GM23338 (cell line): Measurements from ENCODE around the gene SLC37A2. TPM values are rescaled to one million over a fixed set of nuclear protein-coding genes. Genes with fewer than 3 reads are reported as not detected.

Experiments used
- ATAC-seq: fragments of 200-7000 bp; cut with Tn5 transposase; 3 replicates; pipeline ENCODE4 v1.9.1; 2020
- DNase-seq: peaks from one replicate; pipeline ENCODE4 v3.0.0-alpha.2; 2015; ENCODE audit warnings: low spot score
- H2AFZ ChIP-seq: fragments of 200-600 bp; sonication (generic); 2 replicates; pipeline ENCODE4 v1.8.0; 2016; ENCODE audit warnings: antibody characterized with exemption, mild to moderate bottlenecking, moderate library complexity
- H3F3A ChIP-seq: fragments of 200-600 bp; sonication (generic); replicated peaks from 2 replicates; pipeline ENCODE4 v1.8.0; 2017; ENCODE audit warnings: antibody characterized with exemption, mixed run types, low read depth
- H3K27ac ChIP-seq: fragments of 200-600 bp; sonication (generic); 2 replicates; pipeline ENCODE4 v1.6.1; 2016; ENCODE audit warnings: low read depth
- H3K27me3 ChIP-seq: fragments of 200-600 bp; sonication (generic); 2 replicates; pipeline ENCODE4 v1.8.0; 2016; ENCODE audit warnings: mild to moderate bottlenecking, mixed run types, moderate library complexity; ENCODE audit not compliant: insufficient read depth
- H3K36me3 ChIP-seq: fragments of 200-600 bp; sonication (generic); 2 replicates; pipeline ENCODE4 v1.8.0; 2016; ENCODE audit warnings: mild to moderate bottlenecking; ENCODE audit not compliant: insufficient read depth
- H3K4me1 ChIP-seq: fragments of 200-600 bp; sonication (generic); 2 replicates; pipeline ENCODE4 v1.8.0; 2016; ENCODE audit warnings: mild to moderate bottlenecking, moderate library complexity; ENCODE audit not compliant: insufficient read depth
- H3K4me2 ChIP-seq: fragments of 200-600 bp; sonication (generic); 2 replicates; pipeline ENCODE4 v1.7.1; 2017; ENCODE audit warnings: mixed run types
- H3K4me3 ChIP-seq: fragments of 200-600 bp; sonication (generic); 2 replicates; pipeline ENCODE4 v1.6.1; 2016; ENCODE audit warnings: mixed run types
- H3K79me2 ChIP-seq: fragments of 200-600 bp; sonication (generic); replicated peaks from 2 replicates; pipeline ENCODE4 v1.8.0; 2017; ENCODE audit warnings: mild to moderate bottlenecking; ENCODE audit not compliant: insufficient read depth
- H3K9me2 ChIP-seq: fragments of 200-600 bp; sonication (generic); 2 replicates; pipeline ENCODE4 v1.8.0; 2017; ENCODE audit not compliant: insufficient read depth
- H4K20me1 ChIP-seq: fragments of 200-600 bp; sonication (generic); replicated peaks from 2 replicates; pipeline ENCODE4 v1.8.0; 2017; ENCODE audit warnings: mild to moderate bottlenecking; ENCODE audit not compliant: insufficient read depth
- H3K27ac Mint-ChIP-seq: 2 replicates; pipeline ENCODE4 v1.8.0; 2020; ENCODE audit warnings: inconsistent platforms, mild to moderate bottlenecking, moderate library complexity, mixed read lengths
- H3K27me3 Mint-ChIP-seq: 3 replicates; pipeline ENCODE4 v1.8.0; 2022; ENCODE audit warnings: low read depth, mild to moderate bottlenecking, moderate library complexity, mixed read lengths, inconsistent platforms; ENCODE audit not compliant: insufficient read depth, poor library complexity
- H3K36me3 Mint-ChIP-seq: 3 replicates; pipeline ENCODE4 v1.8.0; 2021; ENCODE audit warnings: low read depth, mild to moderate bottlenecking, inconsistent platforms, moderate library complexity, mixed read lengths
- H3K4me1 Mint-ChIP-seq: 3 replicates; pipeline ENCODE4 v1.8.0; 2020; ENCODE audit warnings: mild to moderate bottlenecking, inconsistent platforms, mixed read lengths
- H3K4me3 Mint-ChIP-seq: 3 replicates; pipeline ENCODE4 v1.8.0; 2021; ENCODE audit warnings: moderate library complexity, mild to moderate bottlenecking, inconsistent platforms, mixed read lengths
- H3K9me3 Mint-ChIP-seq: 3 replicates; pipeline ENCODE4 v1.8.0; 2020; ENCODE audit warnings: moderate library complexity, mild to moderate bottlenecking, inconsistent platforms, mixed read lengths
- CREB1 ChIP-seq: fragments of 250-450 bp; sonication (Bioruptor Pico); IDR thresholded peaks from 2 replicates; pipeline ENCODE4 v1.5.0; 2020; ENCODE audit warnings: low read depth, mild to moderate bottlenecking, moderate library complexity
- CTCF ChIP-seq, 2 experiments: fragments of 200-600 bp in 1 of 2; sonication (generic) in 1 of 2; conservative IDR thresholded peaks; 2 replicates each; pipeline versions ENCODE4 v1.5.1 to v1.6.1; 2016 to 2017; ENCODE audit warnings: antibody characterized with exemption in 2 of 2, low read depth in 2 of 2, mild to moderate bottlenecking in 2 of 2, moderate library complexity in 1 of 2
- EZH2 ChIP-seq: fragments of 200-600 bp; sonication (generic); IDR thresholded peaks from one replicate; pipeline ENCODE4 v1.8.0; 2017; ENCODE audit warnings: antibody characterized with exemption, mild to moderate bottlenecking, low read depth; ENCODE audit not compliant: unreplicated experiment
- EZH2phosphoT487 ChIP-seq: fragments of 200-600 bp; sonication (generic); IDR thresholded peaks from one replicate; pipeline ENCODE4 v1.8.1; 2018; ENCODE audit warnings: antibody characterized with exemption; ENCODE audit not compliant: unreplicated experiment
- JUNB ChIP-seq: IDR thresholded peaks from one replicate; pipeline ENCODE4 v1.6.1; 2016; ENCODE audit warnings: antibody characterized with exemption; ENCODE audit not compliant: unreplicated experiment
- NANOG ChIP-seq: IDR thresholded peaks from 2 replicates; pipeline ENCODE4 v1.6.1; 2016; ENCODE audit warnings: antibody characterized with exemption, borderline replicate concordance
- POLR2AphosphoS5 ChIP-seq: IDR thresholded peaks from 2 replicates; pipeline ENCODE4 v1.6.1; 2016; ENCODE audit warnings: antibody characterized with exemption, low read depth
- STAT1 ChIP-seq: IDR thresholded peaks from one replicate; pipeline ENCODE4 v1.6.1; 2016; ENCODE audit warnings: antibody characterized with exemption; ENCODE audit not compliant: unreplicated experiment
- ZNF114 ChIP-seq: fragments of 250-450 bp; sonication (Bioruptor Pico); IDR thresholded peaks from 2 replicates; pipeline ENCODE4 v1.5.0; 2020; ENCODE audit warnings: mild to moderate bottlenecking, moderate library complexity
- ZNF331 ChIP-seq: fragments of 250-450 bp; sonication (Bioruptor Pico); IDR thresholded peaks from 2 replicates; pipeline ENCODE4 v1.5.0; 2020; ENCODE audit warnings: low read depth, mild to moderate bottlenecking, moderate library complexity
- polyA plus RNA-seq: library from polyadenylated mRNA; unstranded; fragments of >200 nt; fragmentation: Nextera tagmentation; extraction: Ambion mirVana; gene quantifications from 2 replicates; pipeline ENCODE4 v1.2.1, GENCODE V29; 2016
- total RNA-seq: library from RNA; depleted of rRNA; stranded (reverse); fragments of >200 nt; shearing (Covaris generic); gene quantifications from 2 replicates; pipeline ENCODE4 v1.2.3, GENCODE V29; 2014
- TF ChIP-seq, protein P1 (sequence below): IDR thresholded peaks from one replicate; pipeline ENCODE4 v1.6.1; 2018; ENCODE audit warnings: antibody characterized with exemption; ENCODE audit not compliant: unreplicated experiment
- TF ChIP-seq, protein P2 (sequence below): fragments of 250-450 bp; sonication (Bioruptor Pico); IDR thresholded peaks from 2 replicates; pipeline ENCODE4 v1.5.0; 2020; ENCODE audit warnings: mild to moderate bottlenecking, moderate library complexity
- TF ChIP-seq, protein P3 (sequence below): IDR thresholded peaks from 2 replicates; pipeline ENCODE4 v1.6.1; 2016; ENCODE audit warnings: antibody characterized with exemption

Gene SLC37A2
- total and polyA plus RNA-seq, 2 experiments from 2014 or later: 0.40 to 1.6 TPM

DNA sequence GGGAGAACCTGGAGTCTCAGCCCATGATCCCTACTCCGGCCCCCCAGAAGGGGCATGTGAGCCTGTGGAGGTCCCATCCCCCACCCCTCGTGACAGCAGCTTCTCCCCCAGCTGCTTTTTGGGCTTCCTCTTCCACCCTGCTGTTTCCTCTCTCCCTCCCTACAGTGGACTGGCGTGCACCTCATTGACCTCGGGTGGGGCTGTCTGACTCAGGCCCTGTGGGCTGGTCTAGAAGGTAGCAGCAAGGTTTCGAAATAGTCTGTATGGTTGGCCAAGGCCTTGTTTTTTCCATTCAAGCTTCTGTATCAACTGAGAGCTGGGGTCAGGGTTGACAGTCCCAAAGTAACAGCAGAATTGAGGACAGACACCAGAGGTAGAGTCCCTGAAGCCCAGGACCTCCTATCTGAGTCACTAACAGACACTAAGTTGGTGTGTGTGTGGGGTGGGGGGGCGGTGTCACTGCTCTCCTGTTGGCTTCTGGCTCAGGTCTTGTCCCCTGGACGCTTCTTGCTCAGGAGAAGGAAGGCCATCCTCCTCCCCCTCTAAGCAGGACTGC lies 7.7 kb downstream of the SLC37A2 start:
- Mint-ChIP-seq H3K4me1 (peaks cover 19% of the 10 kb centered on the region), H3K27me3 (peaks cover 11% of the 10 kb centered on the region), H3K36me3 (no peaks in the 10 kb centered on the region), H3K27ac (no peak overlapping the region), H3K4me3 (no peak overlapping the region), H3K9me3 (no peaks in the 10 kb centered on the region)
- H3K4me3 ChIP-seq: no peak overlapping the region
- H3K4me2 ChIP-seq: no peak overlapping the region
- no peak overlapping the region for H2AFZ ChIP-seq
- H3F3A ChIP-seq: no peaks in the 10 kb centered on the region
- H3K27ac ChIP-seq: no peak overlapping the region
- peaks cover 7% of the 10 kb centered on the region; the same call in 1 of the 2 replicates for H3K27me3 ChIP-seq
- H3K36me3 ChIP-seq: no peaks in the 10 kb centered on the region
- DNase-seq: no peak
- H3K79me2 ChIP-seq: no peaks in the 10 kb centered on the region
- H3K9me2 ChIP-seq: no peaks in the 10 kb centered on the region
- H4K20me1 ChIP-seq: no peaks in the 10 kb centered on the region
- ATAC-seq: no peak
- no peaks in the 10 kb centered on the region for H3K4me1 ChIP-seq
- TF ChIP-seq, protein P1, sequence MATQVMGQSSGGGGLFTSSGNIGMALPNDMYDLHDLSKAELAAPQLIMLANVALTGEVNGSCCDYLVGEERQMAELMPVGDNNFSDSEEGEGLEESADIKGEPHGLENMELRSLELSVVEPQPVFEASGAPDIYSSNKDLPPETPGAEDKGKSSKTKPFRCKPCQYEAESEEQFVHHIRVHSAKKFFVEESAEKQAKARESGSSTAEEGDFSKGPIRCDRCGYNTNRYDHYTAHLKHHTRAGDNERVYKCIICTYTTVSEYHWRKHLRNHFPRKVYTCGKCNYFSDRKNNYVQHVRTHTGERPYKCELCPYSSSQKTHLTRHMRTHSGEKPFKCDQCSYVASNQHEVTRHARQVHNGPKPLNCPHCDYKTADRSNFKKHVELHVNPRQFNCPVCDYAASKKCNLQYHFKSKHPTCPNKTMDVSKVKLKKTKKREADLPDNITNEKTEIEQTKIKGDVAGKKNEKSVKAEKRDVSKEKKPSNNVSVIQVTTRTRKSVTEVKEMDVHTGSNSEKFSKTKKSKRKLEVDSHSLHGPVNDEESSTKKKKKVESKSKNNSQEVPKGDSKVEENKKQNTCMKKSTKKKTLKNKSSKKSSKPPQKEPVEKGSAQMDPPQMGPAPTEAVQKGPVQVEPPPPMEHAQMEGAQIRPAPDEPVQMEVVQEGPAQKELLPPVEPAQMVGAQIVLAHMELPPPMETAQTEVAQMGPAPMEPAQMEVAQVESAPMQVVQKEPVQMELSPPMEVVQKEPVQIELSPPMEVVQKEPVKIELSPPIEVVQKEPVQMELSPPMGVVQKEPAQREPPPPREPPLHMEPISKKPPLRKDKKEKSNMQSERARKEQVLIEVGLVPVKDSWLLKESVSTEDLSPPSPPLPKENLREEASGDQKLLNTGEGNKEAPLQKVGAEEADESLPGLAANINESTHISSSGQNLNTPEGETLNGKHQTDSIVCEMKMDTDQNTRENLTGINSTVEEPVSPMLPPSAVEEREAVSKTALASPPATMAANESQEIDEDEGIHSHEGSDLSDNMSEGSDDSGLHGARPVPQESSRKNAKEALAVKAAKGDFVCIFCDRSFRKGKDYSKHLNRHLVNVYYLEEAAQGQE: no peak
- no peak for TF ChIP-seq CREB1 (CRISPR knock-in tag)
- TF ChIP-seq STAT1: no peak
- TF ChIP-seq ZNF331 (CRISPR knock-in tag): no peak
- no peak for TF ChIP-seq NANOG
- TF ChIP-seq, protein P2, sequence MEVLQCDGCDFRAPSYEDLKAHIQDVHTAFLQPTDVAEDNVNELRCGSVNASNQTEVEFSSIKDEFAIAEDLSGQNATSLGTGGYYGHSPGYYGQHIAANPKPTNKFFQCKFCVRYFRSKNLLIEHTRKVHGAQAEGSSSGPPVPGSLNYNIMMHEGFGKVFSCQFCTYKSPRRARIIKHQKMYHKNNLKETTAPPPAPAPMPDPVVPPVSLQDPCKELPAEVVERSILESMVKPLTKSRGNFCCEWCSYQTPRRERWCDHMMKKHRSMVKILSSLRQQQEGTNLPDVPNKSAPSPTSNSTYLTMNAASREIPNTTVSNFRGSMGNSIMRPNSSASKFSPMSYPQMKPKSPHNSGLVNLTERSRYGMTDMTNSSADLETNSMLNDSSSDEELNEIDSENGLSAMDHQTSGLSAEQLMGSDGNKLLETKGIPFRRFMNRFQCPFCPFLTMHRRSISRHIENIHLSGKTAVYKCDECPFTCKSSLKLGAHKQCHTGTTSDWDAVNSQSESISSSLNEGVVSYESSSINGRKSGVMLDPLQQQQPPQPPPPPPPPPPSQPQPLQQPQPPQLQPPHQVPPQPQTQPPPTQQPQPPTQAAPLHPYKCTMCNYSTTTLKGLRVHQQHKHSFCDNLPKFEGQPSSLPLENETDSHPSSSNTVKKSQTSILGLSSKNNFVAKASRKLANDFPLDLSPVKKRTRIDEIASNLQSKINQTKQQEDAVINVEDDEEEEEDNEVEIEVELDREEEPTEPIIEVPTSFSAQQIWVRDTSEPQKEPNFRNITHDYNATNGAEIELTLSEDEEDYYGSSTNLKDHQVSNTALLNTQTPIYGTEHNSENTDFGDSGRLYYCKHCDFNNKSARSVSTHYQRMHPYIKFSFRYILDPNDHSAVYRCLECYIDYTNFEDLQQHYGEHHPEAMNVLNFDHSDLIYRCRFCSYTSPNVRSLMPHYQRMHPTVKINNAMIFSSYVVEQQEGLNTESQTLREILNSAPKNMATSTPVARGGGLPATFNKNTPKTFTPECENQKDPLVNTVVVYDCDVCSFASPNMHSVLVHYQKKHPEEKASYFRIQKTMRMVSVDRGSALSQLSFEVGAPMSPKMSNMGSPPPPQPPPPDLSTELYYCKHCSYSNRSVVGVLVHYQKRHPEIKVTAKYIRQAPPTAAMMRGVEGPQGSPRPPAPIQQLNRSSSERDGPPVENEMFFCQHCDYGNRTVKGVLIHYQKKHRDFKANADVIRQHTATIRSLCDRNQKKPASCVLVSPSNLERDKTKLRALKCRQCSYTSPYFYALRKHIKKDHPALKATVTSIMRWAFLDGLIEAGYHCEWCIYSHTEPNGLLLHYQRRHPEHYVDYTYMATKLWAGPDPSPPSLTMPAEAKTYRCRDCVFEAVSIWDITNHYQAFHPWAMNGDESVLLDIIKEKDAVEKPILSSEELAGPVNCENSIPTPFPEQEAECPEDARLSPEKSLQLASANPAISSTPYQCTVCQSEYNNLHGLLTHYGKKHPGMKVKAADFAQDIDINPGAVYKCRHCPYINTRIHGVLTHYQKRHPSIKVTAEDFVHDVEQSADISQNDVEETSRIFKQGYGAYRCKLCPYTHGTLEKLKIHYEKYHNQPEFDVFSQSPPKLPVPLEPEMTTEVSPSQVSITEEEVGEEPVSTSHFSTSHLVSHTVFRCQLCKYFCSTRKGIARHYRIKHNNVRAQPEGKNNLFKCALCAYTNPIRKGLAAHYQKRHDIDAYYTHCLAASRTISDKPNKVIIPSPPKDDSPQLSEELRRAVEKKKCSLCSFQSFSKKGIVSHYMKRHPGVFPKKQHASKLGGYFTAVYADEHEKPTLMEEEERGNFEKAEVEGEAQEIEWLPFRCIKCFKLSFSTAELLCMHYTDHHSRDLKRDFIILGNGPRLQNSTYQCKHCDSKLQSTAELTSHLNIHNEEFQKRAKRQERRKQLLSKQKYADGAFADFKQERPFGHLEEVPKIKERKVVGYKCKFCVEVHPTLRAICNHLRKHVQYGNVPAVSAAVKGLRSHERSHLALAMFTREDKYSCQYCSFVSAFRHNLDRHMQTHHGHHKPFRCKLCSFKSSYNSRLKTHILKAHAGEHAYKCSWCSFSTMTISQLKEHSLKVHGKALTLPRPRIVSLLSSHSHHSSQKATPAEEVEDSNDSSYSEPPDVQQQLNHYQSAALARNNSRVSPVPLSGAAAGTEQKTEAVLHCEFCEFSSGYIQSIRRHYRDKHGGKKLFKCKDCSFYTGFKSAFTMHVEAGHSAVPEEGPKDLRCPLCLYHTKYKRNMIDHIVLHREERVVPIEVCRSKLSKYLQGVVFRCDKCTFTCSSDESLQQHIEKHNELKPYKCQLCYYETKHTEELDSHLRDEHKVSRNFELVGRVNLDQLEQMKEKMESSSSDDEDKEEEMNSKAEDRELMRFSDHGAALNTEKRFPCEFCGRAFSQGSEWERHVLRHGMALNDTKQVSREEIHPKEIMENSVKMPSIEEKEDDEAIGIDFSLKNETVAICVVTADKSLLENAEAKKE (CRISPR knock-in tag): no peak
- TF ChIP-seq, protein P3, sequence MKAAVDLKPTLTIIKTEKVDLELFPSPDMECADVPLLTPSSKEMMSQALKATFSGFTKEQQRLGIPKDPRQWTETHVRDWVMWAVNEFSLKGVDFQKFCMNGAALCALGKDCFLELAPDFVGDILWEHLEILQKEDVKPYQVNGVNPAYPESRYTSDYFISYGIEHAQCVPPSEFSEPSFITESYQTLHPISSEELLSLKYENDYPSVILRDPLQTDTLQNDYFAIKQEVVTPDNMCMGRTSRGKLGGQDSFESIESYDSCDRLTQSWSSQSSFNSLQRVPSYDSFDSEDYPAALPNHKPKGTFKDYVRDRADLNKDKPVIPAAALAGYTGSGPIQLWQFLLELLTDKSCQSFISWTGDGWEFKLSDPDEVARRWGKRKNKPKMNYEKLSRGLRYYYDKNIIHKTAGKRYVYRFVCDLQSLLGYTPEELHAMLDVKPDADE: no peak
- TF ChIP-seq EZH2phosphoT487: no peak
- TF ChIP-seq ZNF114: no peak
- no peak for TF ChIP-seq EZH2
- TF ChIP-seq CTCF (conservative IDR thresholded peaks at IDR 0.05; ENCODE audit: low read depth in 2 of 2): no peak
- no peak for TF ChIP-seq JUNB
- TF ChIP-seq POLR2AphosphoS5: no peak
